GM18498 (cell line): Measurements from ENCODE around the gene PPL.
"Not testable (repeated sequence)": the region's sequence is repeated elsewhere in the genome, so short reads cannot be mapped to it uniquely, and the experiment has no call there.

Experiments used
- ATAC-seq: cut with Tn5 transposase; IDR thresholded peaks from one replicate; pipeline ENCODE4 v1.9.1; 2021; ENCODE audit warnings: mild to moderate bottlenecking, moderate library complexity; ENCODE audit not compliant: unreplicated experiment

PPL gene

GRCh38 chr16:4913774-4914525, 23.0 kb downstream of the PPL start:
- no peak for ATAC-seq

GRCh38 chr16:4913130-4913773, 23.7 kb downstream of the PPL start:
- no peak for ATAC-seq

GRCh38 chr16:4911970-4912386, 25.0 kb downstream of the PPL start:
- no peak for ATAC-seq

- no peak for ATAC-seq
Measured at GRCh38 chr16:4910828-4911227, 26.1 kb downstream of the PPL start.

- ATAC-seq = no peak
Measured at GRCh38 chr16:4909825-4910224, 27.1 kb downstream of the PPL start.

DNA sequence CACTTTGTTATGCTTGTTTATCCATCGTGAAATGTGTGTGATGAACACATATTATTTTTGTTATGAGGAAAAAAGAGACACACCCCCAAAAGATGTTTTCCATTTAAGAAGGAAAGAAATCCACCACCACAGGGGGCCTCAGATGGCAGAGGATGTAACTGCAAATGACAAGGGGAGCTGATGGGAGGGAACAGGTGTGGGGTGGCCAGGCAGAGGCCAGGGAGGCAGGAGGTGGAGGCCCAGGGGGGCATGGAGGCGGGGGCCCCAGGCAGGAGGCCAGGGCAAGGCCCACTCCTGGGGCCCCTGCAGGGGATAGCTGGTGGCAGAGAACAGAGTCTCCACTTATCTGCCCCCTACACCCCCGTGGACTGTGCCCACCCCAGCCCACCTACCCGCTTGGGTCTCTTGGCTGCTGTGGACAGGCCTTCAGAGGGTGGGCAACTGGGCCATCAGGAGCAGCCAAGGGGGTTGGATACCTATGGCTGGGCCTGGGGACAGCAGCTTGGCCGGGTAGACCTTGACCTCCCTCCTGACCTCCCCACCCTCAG, 28.0 kb downstream of the PPL start:
- ATAC-seq = no peak

GRCh38 chr16:4904942-4905615, 31.9 kb downstream of the PPL start:
- ATAC-seq = no peak

GRCh38 chr16:4904108-4904941, 32.6 kb downstream of the PPL start:
- no peak for ATAC-seq

GRCh38 chr16:4902038-4902437, 34.9 kb downstream of the PPL start:
- no peak for ATAC-seq

DNA sequence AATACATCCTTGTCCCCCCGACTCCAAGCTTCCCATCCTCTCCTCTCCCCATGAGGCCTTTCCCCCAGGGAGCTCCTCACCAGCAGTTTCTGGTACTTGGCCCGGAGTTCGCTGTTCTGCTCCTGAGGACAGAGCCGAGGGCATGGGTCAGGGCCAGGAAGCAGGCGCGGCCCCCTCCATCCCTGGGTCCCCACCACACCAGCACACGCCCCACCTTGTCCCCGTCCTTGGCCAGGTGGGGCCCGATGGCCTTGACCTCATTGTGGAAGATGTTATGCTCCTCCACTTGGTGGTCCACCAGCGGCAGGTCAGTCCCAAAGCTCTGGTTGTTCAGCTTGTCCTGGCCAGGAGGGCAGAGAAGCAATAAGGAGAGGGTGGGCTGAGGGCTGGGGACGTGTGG, 36.2 kb downstream of the PPL start:
- no peak for ATAC-seq

DNA sequence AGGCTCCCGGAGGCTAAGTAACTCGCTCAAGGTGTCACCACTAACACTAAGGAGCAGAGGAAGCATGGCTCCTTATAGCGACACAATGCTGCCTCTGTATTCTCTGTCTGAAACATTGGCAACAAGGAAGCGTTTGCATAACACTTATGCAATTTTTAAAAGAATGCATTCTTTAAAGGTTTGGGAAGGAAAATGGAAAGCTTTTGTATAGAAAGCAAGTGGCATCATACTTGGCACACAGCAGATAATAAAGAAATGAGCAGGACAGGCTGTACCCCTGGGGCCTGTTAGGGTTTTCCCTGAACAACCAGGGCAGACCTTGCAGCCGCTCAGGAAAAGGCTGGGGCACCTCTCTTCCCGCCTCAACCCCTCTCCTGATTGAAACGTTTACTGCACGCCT, 36.9 kb downstream of the PPL start:
- no peak for ATAC-seq

DNA sequence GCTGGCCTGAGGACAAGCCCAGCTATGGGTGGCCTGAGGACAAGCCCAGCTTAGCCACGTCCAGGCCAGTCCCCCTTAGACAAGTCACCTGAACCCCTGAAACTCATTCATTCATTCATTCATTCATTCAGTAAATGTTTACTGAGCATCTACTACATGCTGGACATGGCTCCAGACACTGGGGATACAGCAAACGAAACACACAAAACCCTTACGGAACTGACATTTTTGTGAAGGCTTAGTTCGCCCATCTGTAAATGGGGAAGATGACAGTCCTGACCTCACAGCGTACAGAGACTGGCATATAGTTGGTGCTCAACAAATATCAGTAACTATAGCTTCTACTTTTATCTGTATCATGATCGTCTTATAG, 37.5 kb downstream of the PPL start:
- ATAC-seq = no peak

- no peak for ATAC-seq
Measured at GRCh38 chr16:4898811-4899473, 38.0 kb downstream of the PPL start.

DNA sequence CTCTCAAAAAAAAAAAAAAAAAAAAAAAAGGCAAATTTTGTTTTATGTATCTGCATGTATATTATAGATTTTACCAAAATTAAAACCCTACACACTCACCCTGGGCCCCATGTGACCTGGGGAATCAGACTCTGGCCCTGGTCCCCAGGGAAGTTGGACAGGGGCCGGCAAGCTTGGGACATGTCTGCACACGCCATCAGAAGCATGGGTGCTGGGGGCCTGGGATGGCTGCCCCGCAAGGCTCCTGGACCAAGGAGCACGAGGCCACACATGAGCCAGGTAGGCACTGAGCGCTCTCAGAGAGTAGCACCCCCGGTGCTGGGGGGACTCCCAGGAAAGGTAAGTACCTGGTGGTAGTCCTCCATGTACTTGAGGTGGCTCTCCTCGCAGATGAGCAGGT, 39.6 kb downstream of the PPL start:
- no peak for ATAC-seq

- ATAC-seq = not testable (repeated sequence)
Measured at GRCh38 chr16:4896761-4897160, 40.2 kb downstream of the PPL start.

DNA sequence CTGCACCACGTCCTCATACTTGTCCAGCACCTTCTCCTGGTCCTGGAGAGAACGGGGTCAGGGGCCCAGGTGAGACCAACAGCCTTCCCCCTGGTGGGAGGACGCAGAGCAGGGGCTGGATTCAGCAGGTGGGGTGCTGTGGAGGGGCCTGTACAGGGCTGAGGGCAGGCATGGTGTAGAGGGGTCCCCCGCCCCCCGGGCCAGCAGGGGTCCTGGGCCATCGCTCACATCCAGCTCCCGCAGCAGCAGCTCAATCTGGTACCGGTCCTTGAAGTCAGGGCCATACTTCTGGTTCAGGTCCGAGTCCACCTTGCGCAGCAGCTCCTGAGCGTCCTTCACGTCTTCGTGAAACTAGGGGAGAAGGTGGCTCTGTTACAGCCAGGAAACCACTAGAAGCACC, 41.6 kb downstream of the PPL start:
- no peak for ATAC-seq

- ATAC-seq = no peak
Measured at GRCh38 chr16:4894276-4895150, 42.4 kb downstream of the PPL start.

GRCh38 chr16:4893103-4893862, 43.7 kb downstream of the PPL start:
- no peak for ATAC-seq
